Fibroblast of skin of scalp (primary cell): ENCODE measurements around the gene TRAPPC2L.
"Not testable (repeated sequence)": the region's sequence is repeated elsewhere in the genome, so short reads cannot be mapped to it uniquely, and the experiment has no call there.

Source experiments
- DNase-seq: peaks from one replicate; pipeline ENCODE4 v3.0.0-alpha.2; 2013

Gene TRAPPC2L

GRCh38 chr16:88819126-88819525 is 37.8 kb upstream of the TRAPPC2L start:
- no peak for DNase-seq

DNA sequence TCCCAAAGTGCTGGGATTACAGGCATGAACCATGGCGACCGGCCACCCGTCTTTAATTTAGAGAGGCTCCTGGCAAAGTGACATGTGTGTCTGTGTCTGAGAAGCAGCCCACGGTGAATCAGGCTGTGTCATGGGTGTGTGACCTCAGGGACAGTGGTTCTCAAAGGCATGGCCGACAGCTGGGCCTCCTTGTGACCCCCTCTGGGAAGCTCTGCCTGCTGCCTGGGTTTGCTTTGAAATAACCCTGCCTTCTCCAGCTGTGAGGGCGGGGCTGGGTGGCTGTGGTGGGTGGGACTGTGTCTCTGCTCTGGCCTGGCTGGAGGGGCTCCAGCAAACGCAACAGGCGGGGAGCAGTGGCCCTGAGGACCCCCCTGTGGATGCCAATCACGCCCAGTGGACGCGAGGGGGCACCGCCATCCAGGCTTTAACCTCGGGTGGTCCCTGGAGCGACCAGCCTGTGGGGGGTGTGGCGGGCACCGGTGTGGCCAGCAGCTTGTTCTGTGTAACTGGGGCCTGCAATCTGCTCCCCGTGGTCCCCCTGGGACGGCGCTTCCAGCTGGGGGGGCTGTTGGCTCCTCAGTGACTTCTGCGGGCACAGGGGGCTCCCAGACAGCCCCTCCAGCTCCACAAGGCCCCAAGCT is 36.4 kb upstream of the TRAPPC2L start:
- DNase-seq, result no peak

GRCh38 chr16:88821168-88821850 is 35.6 kb upstream of the TRAPPC2L start:
- no peak for DNase-seq

DNA sequence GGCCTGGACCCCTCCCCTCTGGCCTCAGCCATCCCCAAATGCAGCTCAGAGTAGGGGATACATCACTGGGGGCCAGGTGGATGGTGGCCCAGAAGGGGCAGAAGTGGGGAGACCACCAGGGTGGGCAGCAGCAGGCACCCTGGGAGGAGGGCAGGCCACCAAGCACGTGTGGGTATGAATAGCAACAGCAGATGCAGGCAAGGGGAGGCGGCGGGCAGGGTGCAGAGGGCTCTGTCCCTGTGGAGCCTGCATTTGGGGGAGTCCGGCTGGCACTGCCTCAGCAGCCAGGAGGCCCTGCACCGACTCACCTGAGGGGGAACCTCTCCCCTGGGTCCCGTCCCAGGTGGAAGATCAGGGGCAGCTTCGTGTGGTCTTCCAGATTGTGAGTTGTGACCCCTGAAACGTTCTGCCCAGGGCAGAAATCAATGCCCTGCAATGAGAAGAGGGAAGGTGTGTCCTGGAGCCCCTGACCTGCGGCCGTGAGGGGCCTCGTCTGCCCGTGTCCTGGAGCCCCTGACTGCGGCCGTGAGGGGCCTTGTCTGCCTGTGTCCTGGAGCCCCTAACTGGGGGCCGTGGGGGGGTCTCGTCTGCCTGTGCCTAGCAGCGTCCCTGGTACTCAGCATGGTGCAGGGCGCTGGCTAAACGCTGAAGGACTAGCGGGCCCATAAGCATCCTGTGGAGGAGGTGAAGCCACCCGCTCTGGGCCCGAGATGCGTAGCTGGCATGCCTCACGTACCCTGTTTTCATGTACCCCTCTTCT is 34.5 kb upstream of the TRAPPC2L start:
- no peak for DNase-seq

- not testable (repeated sequence) for DNase-seq
Measured at GRCh38 chr16:88823646-88824045, 33.3 kb upstream of the TRAPPC2L start.

- DNase-seq, result no peak
Measured at GRCh38 chr16:88824256-88825077, 32.5 kb upstream of the TRAPPC2L start.

DNA sequence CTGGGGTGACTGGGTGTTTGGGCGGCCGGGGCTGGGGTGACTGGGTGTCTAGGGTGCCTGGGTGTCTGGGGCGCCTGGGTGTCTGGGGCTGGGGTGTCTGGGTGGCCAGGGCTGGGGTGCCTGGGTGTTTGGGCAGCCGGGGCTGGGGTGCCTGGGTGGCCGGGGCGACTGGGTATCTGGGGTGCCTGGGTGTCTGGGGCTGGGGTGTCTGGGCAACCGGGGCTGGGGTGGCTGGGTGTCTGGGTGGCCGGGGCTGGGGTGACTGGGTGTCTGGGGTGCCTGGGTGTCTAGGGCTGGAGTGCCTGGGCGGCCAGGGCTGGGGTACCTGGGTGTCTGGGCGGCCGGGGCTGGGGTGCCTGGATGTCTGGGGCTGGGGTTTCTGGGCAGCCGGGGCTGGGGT is 31.8 kb upstream of the TRAPPC2L start:
- no peak for DNase-seq

- no peak for DNase-seq
Measured at GRCh38 chr16:88826070-88826840, 30.7 kb upstream of the TRAPPC2L start.

DNA sequence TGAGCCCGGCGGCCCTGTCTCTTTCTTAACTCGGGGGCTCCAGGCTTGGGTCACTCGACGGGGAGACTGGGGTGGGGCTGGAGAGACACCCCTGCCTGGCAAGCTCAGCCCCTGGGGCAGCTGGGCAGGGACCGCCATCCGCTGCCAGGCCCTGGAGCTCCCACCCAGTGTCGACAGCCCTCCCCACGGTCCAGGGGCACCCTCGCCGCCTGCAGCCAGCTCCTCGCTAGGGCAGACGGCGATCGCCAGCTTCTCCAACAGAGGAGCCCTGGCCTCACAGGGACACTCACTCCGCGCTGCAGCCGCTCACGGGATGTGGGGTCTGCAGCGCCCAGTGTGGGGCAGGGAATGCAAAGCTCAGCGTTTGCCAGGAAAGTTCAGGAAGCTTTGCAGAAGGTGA is 29.2 kb upstream of the TRAPPC2L start:
- no peak for DNase-seq

GRCh38 chr16:88828711-88829110 is 28.2 kb upstream of the TRAPPC2L start:
- DNase-seq, result no peak

DNA sequence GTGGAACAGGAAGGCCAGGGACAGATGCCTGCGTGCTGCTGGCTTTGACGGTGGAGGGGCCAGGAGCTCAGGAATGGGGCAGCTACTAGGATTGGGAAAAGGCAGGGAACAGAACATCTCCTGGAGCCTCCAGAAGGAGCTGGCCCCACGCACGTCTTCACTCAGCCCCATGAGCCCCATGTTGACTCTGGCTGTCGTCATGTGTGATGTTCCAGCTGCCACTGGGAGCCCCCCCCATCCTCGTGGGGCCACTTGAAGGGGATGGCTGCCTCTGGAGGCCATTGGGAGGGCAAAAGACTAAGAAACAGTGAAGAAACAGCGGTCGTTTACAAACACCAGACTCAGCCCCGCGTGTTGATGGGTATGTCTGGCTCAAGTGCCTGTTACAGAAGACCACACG is 26.7 kb upstream of the TRAPPC2L start:
- no peak for DNase-seq

DNA sequence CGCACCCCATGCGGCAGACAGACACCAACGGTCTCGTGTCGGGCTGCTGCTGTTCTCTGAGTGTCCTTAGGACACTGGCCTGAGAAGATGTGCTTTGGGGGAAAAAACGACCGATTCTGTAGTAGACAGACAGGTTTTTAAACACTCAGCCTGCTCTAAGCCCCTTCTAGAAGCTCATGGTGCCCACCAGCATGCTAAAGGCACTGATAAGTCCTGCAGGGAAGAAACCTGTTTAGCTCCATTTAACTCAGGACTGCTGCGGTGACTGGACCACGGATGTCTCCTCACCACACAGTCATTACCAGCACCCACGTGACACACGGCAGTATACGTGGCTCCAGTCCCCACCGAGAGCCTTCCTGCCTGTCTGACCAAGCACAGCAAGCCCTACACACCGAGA is 26.1 kb upstream of the TRAPPC2L start:
- no peak for DNase-seq

GRCh38 chr16:88831838-88832237 is 25.1 kb upstream of the TRAPPC2L start:
- DNase-seq, result no peak

- DNase-seq, result no peak
Measured at GRCh38 chr16:88833086-88833485, 23.8 kb upstream of the TRAPPC2L start.

DNA sequence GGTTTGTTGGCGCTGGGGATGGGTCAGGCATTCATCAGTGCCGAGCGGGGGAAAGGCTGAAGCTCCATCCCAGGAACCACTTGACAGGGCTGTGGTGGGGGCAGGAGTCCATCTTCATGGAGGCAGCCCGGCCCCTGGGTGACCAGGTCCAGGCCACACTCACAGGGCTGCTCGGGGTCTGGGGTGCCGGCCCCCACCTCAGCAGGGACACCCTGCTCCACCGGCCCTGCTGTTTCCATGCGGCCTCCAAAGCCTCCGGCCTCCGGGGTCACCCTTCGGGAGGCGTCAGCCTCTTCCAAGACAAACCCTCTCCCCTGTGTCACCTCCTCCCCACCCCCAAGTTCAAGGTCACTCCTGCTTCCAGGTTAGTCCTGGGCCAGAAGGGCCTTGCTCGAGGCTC is 22.3 kb upstream of the TRAPPC2L start:
- DNase-seq, result no peak

- DNase-seq, result no peak
Measured at GRCh38 chr16:88835383-88835782, 21.5 kb upstream of the TRAPPC2L start.

GRCh38 chr16:88835818-88836217 is 21.1 kb upstream of the TRAPPC2L start:
- no peak for DNase-seq

GRCh38 chr16:88836791-88837190 is 20.1 kb upstream of the TRAPPC2L start:
- no peak for DNase-seq

DNA sequence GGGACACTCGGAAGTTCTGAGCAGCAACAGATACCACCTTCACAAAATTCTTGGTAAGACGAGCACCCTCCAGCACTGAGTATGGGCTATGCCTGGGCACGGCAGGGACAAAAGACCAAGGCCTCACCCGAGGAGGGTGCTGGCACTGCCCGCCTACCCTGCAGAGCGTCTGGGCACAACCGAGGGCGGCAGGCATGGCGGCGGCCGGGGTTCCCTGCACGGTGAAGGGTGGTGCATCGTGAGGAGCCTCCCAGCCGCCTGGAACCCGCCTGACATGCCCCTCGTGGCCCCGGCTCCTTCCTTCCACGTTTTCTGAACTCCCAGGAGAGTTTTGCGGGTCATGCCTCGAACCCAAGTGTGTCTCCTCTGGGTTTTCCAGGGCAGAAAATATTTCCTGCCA is 19.1 kb upstream of the TRAPPC2L start:
- DNase-seq, result no peak

DNA sequence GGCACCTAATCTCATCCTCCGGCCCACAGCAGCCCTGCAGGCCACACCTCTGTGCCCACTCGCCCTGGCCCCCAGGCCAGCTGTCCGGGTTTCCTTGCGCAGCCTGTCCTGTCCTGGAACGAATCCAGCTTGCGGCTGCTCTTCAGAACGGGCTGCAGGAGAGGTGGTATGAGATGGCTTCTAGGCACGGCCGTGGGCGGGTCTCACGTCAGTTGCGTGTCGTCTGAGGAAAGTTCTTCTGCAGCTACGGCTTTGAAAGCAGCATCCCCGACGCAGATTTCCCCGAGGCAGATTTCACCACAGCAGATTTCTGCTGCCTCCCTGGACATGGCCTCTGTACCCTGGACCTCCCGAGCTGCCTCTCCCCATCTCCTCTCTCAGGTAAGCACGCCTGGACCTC is 18.4 kb upstream of the TRAPPC2L start:
- DNase-seq, result no peak

DNA sequence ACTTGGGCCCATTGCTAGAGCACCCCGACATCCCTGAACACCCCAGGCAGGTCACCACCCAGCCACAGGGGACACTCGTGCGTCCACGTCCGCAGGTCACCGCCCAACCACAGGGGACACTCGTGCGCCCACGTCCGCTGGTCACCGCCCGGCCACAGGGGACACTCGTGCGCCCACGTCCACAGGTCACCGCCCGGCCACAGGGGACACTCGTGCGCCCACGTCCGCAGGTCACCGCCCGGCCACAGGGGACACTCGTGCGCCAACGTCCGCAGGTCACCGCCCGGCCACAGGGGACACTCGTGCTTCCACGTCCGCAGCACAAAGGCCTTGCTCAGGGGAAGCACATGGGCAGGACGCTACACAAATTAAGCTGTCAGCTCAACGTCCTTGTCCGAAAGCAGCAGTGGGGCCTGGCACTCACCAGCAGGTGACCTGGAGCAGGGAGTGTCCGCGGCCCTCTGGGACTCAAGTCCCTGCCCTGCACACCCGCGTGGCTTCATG is 17.8 kb upstream of the TRAPPC2L start:
- no peak for DNase-seq
